GM19238 (cell line): ENCODE measurements around the gene MEPCE.

ENCODE experiments used
- DNase-seq: peaks from one replicate; pipeline ENCODE4 v3.0.0; 2011; ENCODE audit warnings: low spot score; ENCODE audit not compliant: insufficient read length

The MEPCE gene

GRCh38 chr7:100406767-100407166 is 22.9 kb upstream of the MEPCE start:
- no peak for DNase-seq

DNA sequence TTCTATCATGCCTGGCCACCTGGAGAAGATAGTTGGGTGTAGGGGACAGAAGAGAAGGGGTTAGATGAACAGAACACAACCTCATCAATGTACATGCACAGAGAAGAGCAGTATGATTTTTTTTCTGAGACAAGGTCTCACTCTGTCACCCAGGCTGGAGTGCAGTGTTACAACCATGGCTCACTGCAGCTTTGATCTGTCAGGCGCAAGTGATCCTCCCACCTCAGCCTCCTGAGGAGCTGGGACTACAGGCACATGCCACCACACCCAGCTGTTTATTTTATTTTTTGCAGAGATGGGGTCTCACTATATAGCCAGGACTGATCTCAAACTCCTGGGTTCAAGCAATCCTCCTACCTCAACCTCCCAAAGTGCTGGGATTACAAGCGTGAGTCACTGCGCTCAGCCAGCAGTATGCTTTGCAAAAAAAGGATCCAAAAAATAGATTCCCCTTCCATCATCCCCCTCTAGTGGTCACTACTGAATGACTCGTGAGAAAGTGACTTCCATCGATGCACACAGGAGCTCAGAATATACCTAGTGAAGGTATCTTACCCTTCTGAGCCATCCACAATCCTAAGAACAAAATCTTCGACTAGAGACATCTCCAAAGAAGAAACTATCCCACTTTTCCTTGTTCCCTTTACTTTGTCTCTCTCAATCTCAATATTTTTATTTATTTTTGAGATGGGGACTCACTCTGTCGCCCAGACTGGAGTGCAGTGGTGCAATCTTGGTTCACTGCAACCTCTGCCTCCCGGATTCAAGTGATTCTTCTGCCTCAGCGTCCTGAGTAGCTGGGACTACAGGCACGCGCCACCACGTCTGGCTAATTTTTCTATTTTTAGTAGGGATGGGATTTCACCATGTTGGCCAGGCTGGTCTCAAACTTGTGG is 22.1 kb upstream of the MEPCE start:
- DNase-seq: peak; percentile 53

DNA sequence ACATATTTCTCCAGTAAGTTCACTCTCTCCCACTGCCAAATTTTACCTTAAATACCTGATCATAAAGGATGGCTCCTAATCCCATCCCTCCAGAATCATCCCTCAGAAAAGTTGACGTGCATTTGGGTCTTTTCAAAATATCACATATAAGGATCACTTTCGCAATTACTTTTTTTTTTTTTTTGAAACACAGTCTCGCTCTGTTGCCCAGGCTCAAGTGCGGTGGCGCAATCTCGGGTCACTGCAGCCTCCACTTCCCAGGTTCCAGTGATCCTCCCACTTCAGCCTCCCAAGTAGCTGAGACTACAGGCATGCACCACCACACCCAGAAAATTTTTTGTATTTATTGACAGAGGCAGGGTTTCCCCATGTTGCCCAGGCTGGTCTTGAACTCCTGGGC is 18.5 kb upstream of the MEPCE start:
- DNase-seq: no peak

DNA sequence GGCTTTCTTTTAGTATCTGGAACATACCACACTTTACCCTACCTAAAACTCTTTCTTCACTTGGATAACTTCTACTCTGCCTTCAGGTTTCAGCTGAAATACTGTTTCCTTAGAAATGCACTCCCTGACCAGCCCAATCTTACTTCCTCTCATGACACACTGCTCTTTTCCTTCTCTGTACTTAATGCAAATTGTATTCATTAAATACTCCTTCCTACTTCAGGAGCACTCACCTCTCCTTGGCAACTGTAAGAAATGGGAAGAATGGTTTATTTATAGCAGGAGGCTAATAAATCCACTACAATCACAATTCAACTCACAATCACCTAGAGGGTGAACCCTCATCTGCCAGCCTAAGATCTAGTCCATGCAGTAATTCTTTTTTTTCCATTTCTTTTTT is 16.3 kb upstream of the MEPCE start:
- no peak for DNase-seq

GRCh38 chr7:100413889-100414288 is 15.7 kb upstream of the MEPCE start:
- DNase-seq: no peak

DNA sequence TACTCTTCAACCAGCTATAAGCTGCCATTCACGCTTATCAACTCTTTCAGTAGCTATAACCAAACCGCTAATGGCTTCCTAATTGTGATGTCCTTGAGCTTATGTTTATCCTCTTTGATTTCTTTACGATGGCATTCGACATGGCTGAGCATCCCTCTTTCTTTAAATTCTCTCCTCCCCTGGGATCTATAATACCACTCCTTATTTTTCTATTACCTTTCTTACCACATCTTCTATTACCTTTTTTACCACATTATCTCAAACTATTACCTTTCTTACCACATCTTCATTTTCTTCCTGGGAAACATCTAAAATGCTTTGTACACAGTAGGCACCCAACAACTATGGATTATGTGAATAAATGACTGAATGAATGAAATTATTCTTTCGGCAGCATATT is 14.2 kb upstream of the MEPCE start:
- DNase-seq: no peak

DNA sequence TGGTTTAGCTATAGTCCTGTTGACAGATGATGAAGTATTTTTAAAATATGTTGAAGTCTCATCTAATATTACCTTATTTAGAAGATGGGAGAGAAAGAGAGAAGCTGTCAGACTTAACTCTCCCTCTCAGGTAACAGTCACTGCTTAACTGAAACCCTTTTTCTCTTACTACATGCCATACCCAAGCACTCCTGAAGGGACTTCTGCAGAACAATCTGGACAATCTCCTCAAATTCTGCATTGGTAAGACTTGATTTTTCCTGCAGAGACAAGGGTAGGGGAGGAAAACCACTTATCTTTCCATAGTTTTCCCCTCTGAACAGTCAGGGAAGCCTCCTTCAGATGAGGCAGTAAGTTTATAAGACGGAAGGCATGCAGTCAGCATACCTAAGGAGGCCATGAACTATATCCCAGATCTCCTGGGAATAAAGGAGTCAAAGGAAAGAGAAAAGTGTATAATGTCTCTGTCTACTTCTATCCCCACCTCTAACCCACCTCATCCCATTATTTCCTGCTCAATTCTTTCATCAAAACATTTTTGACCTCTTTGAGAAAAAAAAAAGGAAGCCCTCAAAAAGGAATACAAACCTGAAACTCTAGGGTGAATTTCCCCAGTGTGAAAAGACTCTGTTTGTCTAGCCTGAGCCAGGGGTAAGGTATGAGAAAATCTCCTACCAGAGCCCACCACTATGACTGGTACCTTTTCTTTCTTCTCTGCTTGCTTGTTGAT is 10.5 kb upstream of the MEPCE start:
- no peak for DNase-seq

DNA sequence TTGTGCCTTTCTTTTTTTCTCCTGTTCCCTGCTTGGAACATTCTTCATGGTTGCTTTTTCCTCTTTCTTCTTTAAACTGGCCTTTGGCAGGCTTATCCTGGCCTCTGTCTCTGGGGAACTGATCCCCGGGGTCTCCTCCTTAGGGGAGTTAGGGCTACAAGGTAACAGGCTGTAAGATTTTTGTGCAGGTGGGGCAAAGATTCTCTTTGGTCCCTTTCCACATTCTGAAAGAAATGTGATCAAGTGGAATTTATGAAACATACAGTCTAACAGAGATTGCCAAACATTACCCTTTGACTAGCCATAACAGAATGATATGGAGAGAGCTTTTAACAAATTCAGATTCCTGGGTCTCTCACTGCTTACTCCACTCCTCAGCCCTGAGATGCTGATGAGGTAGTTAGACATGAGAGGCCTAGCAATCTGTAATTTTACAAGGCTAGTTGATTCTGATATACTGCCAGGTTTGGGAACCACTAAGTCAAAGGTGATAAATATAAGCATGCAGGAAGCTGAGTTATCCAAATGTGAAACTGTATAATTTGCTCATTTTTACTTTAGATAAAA is 9.9 kb upstream of the MEPCE start:
- DNase-seq: no peak

- DNase-seq: no peak
Observed at GRCh38 chr7:100423315-100423714, 6.3 kb upstream of the MEPCE start.

- DNase-seq: no peak
Observed at GRCh38 chr7:100425347-100425746, 4.3 kb upstream of the MEPCE start.

GRCh38 chr7:100426516-100426915 is 3.1 kb upstream of the MEPCE start:
- no peak for DNase-seq

DNA sequence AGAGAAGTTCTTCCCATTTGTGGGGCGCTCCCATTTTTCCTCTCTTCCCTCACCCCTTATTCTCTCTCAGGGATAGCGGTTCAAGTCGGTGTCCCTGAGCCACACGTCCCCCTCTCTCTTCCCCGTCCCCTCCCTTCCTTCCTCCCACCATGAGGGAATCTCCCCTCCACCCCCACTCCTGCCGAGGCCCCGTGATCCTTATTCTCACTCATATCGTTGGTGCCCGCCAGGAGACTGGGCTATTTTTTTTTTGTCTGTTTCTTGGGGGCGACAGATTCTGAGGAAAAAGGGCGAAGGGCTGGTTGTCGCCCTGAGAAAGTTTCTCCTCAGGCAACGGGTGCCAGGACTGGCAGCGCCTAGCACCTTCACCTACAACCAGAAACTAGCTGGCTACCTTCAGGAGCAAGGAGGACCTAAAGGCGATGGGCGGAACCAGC is 1.9 kb upstream of the MEPCE start:
- no peak for DNase-seq

- peak; percentile 78 for DNase-seq
Observed at GRCh38 chr7:100428199-100428966, 1.2 kb upstream of the MEPCE start, which contains the start of gene ZCWPW1. Gene ZCWPW1, minus strand, starts transcription at chr7:100428703. Its CDS starts 8,054 bp downstream, at chr7:100420649.

GRCh38 chr7:100428967-100429636 is 529 bp upstream of the MEPCE start:
- DNase-seq: peak; percentile 81

GRCh38 chr7:100430493-100431285 is 1.1 kb downstream of the MEPCE start:
- no peak for DNase-seq

DNA sequence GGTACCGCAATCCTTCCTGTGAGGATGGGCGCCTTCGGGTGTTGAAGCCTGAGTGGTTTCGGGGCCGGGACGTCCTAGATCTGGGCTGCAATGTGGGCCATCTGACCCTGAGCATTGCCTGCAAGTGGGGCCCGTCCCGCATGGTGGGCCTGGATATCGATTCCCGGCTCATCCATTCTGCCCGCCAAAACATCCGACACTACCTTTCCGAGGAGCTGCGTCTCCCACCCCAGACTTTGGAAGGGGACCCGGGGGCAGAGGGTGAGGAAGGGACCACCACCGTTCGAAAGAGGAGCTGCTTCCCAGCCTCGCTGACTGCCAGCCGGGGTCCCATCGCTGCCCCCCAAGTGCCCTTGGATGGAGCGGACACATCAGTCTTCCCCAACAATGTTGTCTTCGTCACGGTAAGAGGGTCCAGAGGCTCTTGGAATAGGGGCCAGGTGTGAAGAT is 1.7 kb downstream of the MEPCE start:
- no peak for DNase-seq

DNA sequence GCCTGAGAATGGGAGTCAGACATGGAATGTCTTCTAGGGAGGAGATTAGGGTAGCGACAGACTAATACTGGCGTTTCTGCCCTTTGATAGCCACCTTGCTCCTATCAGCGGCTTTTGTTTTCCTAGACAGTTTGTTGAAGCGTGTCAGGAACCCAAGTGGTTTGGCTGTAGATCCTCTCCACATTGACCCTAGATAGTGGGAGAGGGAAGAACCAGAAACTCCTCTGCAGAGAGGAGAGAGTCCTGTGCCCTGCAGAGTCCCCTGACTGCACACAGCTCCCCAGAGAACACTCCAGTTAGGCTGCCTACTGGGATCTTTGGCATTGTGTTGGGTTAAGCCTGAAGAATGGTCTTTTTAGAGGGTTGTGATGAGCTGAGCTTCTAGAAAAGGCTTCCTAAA is 2.4 kb downstream of the MEPCE start:
- no peak for DNase-seq

- DNase-seq: no peak
Observed at GRCh38 chr7:100432621-100433275, 3.1 kb downstream of the MEPCE start.

- DNase-seq: no peak
Observed at GRCh38 chr7:100433276-100433591, 3.6 kb downstream of the MEPCE start.
